ENCODE measurements around the gene MEP1A. TPM values are rescaled to one million over a fixed set of nuclear protein-coding genes. Genes with fewer than 3 reads are reported as not detected.
"Not testable (repeated sequence)": the region's sequence is repeated elsewhere in the genome, so short reads cannot be mapped to it uniquely, and the experiment has no call there.

MEP1A gene
- not detected for total RNA-seq

- FAIRE-seq (no peak), DNase-seq (ENCODE audit: low spot score in 2 of 2) (no peak)
These were observed at the start of gene MEP1A for GRCh38 chr6:46793138-46793537. Gene MEP1A (plus strand): TSS chr6:46793389. CDS start chr6:46793399, 10 bp downstream.

GRCh38 chr6:46743425-46744158, 49.6 kb upstream of the MEP1A start:
- DNase-seq (ENCODE audit: low spot score in 2 of 2) (no peak), FAIRE-seq (no peak)

- not testable (repeated sequence) for DNase-seq (ENCODE audit: low spot score in 2 of 2); FAIRE-seq
These were observed 48.9 kb upstream of the MEP1A start for GRCh38 chr6:46744159-46744725.

- DNase-seq (ENCODE audit: low spot score in 2 of 2) = no peak
- no peak for FAIRE-seq
These were observed 47.2 kb upstream of the MEP1A start for GRCh38 chr6:46745973-46746372.

GRCh38 chr6:46746696-46747095, 46.5 kb upstream of the MEP1A start, which contains the start of gene ANKRD66:
Gene ANKRD66 (plus strand): TSS chr6:46746933. CDS start chr6:46751949, 5,016 bp downstream.
- DNase-seq (ENCODE audit: low spot score in 2 of 2) (no peak), FAIRE-seq (no peak)

GRCh38 chr6:46748940-46749503, 44.2 kb upstream of the MEP1A start:
- DNase-seq (ENCODE audit: low spot score in 2 of 2) (no peak), FAIRE-seq (no peak)

- no peak for DNase-seq (ENCODE audit: low spot score in 2 of 2)
- no peak for FAIRE-seq
These were observed 43.5 kb upstream of the MEP1A start for GRCh38 chr6:46749731-46750130.

GRCh38 chr6:46751658-46752057, 41.5 kb upstream of the MEP1A start:
- FAIRE-seq (no peak), DNase-seq (ENCODE audit: low spot score in 2 of 2) (no peak)

GRCh38 chr6:46755865-46756264, 37.3 kb upstream of the MEP1A start:
- DNase-seq (ENCODE audit: low spot score in 2 of 2) = no peak
- FAIRE-seq = no peak

GRCh38 chr6:46756469-46757213, 36.5 kb upstream of the MEP1A start:
- no peak for FAIRE-seq
- DNase-seq (ENCODE audit: low spot score in 2 of 2) = no peak

- DNase-seq (ENCODE audit: low spot score in 2 of 2) (no peak), FAIRE-seq (no peak)
These were observed 36.0 kb upstream of the MEP1A start for GRCh38 chr6:46757214-46757596.

- no peak for FAIRE-seq
- no peak for DNase-seq (ENCODE audit: low spot score in 2 of 2)
These were observed 34.0 kb upstream of the MEP1A start for GRCh38 chr6:46758960-46759753.

GRCh38 chr6:46760925-46761324, 32.3 kb upstream of the MEP1A start:
- DNase-seq (ENCODE audit: low spot score in 2 of 2) = no peak
- FAIRE-seq = no peak

- no peak for FAIRE-seq
- DNase-seq (ENCODE audit: low spot score in 2 of 2) = no peak
These were observed 29.7 kb upstream of the MEP1A start for GRCh38 chr6:46763466-46763865.

- FAIRE-seq; DNase-seq (ENCODE audit: low spot score in 2 of 2): not testable (repeated sequence)
These were observed 28.9 kb upstream of the MEP1A start for GRCh38 chr6:46764280-46764679.

- DNase-seq (ENCODE audit: low spot score in 2 of 2) (no peak), FAIRE-seq (no peak)
These were observed 28.2 kb upstream of the MEP1A start for GRCh38 chr6:46764961-46765360.

GRCh38 chr6:46772016-46772415, 21.2 kb upstream of the MEP1A start:
- FAIRE-seq = no peak
- DNase-seq (ENCODE audit: low spot score in 2 of 2) = no peak

GRCh38 chr6:46772762-46773161, 20.4 kb upstream of the MEP1A start:
- no peak for DNase-seq (ENCODE audit: low spot score in 2 of 2)

GRCh38 chr6:46773201-46773855, 19.9 kb upstream of the MEP1A start:
- DNase-seq (ENCODE audit: low spot score in 2 of 2) (no peak), FAIRE-seq (no peak)

More at GRCh38 chr6:46772762-46773161, 20.4 kb upstream of the MEP1A start:
- no peak for FAIRE-seq

GRCh38 chr6:46774736-46775135, 18.5 kb upstream of the MEP1A start:
- DNase-seq (ENCODE audit: low spot score in 2 of 2); FAIRE-seq: not testable (repeated sequence)

Data from frontal cortex (tissue), 4 donors.